Cardiac muscle cell (in vitro differentiated cells and primary cell): ENCODE measurements around the gene PRCC. TPM values are rescaled to one million over a fixed set of nuclear protein-coding genes. Genes with fewer than 3 reads are reported as not detected.

ENCODE experiments used
- DNase-seq, 2 donors: peaks; one replicate each; pipeline versions ENCODE4 v3.0.0 to v3.0.0-alpha.2; 2010 to 2017; ENCODE audit warnings: low read depth in 1 of 2, low spot score in 1 of 2
- H3K27ac ChIP-seq: fragments of 200-600 bp; sonication (generic); 2 replicates; pipeline ENCODE4 v1.5.1; 2016
- H3K27me3 ChIP-seq: fragments of 200-600 bp; sonication (generic); 2 replicates; pipeline ENCODE4 v1.6.0; 2016; ENCODE audit warnings: control low read depth
- H3K36me3 ChIP-seq: fragments of 200-600 bp; sonication (generic); 2 replicates; pipeline ENCODE4 v1.5.1; 2016; ENCODE audit warnings: control low read depth
- H3K4me1 ChIP-seq: fragments of 200-600 bp; sonication (generic); 2 replicates; pipeline ENCODE4 v1.8.1; 2017; ENCODE audit warnings: low read depth, mild to moderate bottlenecking, mixed run types
- H3K4me3 ChIP-seq: fragments of 200-600 bp; sonication (generic); 2 replicates; pipeline ENCODE4 v1.5.1; 2016; ENCODE audit warnings: mild to moderate bottlenecking
- H3K9me3 ChIP-seq: fragments of 200-600 bp; sonication (generic); 2 replicates; pipeline ENCODE4 v1.5.1; 2017; ENCODE audit warnings: low read depth, mild to moderate bottlenecking, control low read depth
- polyA plus RNA-seq: library from polyadenylated mRNA; unstranded; fragments of >200 nt; fragmentation: Nextera tagmentation; extraction: Ambion mirVana; gene quantifications from 2 replicates; pipeline ENCODE4 v1.2.1, GENCODE V29; 2016
- total RNA-seq: library from RNA; depleted of rRNA; stranded (reverse); fragments of >200 nt; gene quantifications from 2 replicates; pipeline ENCODE4 v1.2.3, GENCODE V29; 2016
- TF ChIP-seq, protein P1 (sequence below): IDR thresholded peaks from 2 replicates; pipeline ENCODE4 v1.5.1; 2012; ENCODE audit warnings: low read depth, mild to moderate bottlenecking, low read length

PRCC gene
- total and polyA plus RNA-seq, 2 experiments from 2014 or later, result 118 to 126 TPM

DNA sequence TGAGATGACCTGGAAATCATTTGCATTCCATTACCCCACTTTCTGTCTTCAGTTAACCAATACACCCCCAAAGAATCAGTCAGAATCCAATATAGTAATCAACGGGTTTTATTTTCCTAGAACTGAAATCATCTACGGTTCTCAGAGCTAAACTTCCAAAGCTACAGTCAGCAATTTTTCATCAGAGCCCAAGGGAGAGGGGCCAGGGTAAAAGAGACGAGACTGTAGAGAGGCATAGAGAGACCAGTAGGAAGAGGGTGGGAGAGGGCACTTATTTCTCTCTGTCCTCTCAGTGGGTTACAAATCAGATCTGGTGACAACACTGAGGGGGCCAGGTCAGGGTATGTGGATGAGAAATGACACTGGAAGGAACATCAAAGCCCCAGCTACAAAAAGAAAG is 25.3 kb upstream of the PRCC start:
- no peak for DNase-seq
- Histone ChIP-seq H3K4me1 (peaks cover 11% of the 10 kb centered on the region), H3K4me3 (no peak overlapping the region), H3K36me3 (peaks cover 5% of the 10 kb centered on the region), H3K27me3 (no peaks in the 10 kb centered on the region), H3K9me3 (no peaks in the 10 kb centered on the region), H3K27ac (peak overlapping the region; percentile 88)
- TF ChIP-seq, protein P1, sequence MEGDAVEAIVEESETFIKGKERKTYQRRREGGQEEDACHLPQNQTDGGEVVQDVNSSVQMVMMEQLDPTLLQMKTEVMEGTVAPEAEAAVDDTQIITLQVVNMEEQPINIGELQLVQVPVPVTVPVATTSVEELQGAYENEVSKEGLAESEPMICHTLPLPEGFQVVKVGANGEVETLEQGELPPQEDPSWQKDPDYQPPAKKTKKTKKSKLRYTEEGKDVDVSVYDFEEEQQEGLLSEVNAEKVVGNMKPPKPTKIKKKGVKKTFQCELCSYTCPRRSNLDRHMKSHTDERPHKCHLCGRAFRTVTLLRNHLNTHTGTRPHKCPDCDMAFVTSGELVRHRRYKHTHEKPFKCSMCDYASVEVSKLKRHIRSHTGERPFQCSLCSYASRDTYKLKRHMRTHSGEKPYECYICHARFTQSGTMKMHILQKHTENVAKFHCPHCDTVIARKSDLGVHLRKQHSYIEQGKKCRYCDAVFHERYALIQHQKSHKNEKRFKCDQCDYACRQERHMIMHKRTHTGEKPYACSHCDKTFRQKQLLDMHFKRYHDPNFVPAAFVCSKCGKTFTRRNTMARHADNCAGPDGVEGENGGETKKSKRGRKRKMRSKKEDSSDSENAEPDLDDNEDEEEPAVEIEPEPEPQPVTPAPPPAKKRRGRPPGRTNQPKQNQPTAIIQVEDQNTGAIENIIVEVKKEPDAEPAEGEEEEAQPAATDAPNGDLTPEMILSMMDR, result no peak

DNA sequence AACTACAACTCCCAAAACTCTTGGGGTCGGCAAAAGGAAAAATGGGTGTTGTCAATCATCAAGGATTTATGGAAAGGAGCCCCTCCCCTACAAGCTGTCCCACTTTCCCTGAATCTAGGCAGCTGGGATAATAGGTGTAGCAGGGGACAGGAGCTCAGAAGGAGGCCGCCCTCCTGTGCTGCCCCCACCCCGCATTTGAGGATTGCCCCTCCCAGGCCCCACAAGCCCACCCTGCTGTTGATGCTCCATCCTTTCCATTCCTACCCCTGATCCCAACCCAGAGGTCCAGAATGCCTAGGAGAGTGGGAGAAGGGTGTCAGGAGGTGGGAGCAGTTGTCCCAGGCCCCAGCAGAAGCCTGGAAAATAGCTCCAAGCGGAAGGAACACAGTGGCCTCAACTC is 24.5 kb upstream of the PRCC start:
- Histone ChIP-seq H3K4me1 (peaks cover 14% of the 10 kb centered on the region), H3K9me3 (no peaks in the 10 kb centered on the region), H3K36me3 (peaks cover 5% of the 10 kb centered on the region), H3K4me3 (no peak overlapping the region), H3K27me3 (no peaks in the 10 kb centered on the region), H3K27ac (peak overlapping the region; percentile 88)
- no peak for DNase-seq
- TF ChIP-seq, protein P1, result no peak

DNA sequence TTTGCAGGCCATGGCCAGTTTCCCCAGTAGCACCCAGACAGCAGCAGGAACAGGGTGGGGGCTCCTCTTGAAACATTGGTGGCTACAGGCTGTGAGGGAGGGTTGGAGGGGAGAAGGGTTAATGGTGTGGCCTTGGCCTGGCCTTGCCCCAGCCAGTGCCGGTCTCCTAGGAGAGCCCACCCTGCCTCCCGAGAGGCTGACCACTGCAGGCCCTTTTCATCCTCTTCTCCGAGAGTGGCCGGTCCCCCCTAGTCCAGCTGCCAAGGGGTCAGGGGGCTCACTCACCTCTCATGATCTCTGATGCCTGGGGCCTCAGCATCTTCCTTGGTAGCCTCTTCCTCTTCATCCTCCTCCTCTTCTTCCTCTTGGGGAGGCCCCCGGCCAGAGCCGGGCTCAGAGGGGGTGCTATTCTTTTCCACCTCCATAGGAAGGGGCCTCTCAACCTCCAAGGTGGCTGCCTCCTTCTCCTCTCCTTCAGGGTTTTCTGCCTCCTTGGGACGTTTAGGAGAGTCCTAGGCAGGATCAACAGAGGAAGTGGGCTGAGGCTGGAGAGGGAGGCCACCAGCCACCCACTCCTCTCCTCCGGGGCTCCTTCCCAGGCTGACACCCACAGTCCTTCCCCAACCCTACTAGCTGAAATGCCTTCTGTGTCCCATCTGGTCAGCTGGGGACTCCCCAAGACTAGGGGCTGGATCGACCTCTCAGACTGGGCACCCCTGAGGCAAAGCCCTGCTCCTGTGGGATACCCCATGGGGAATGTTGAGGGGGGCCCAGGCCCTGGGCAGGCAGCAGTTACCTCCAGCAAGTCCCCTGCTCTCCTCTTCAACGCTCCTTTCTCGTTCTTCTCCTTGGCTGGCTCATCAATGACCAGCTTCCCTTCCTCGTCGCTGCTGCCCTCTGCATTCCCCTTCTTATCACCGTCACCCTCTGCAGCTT is 23.7 kb upstream of the PRCC start:
- H3K4me3 ChIP-seq, result no peak overlapping the region
- peaks cover 23% of the 10 kb centered on the region for H3K4me1 ChIP-seq
- no peaks in the 10 kb centered on the region for H3K9me3 ChIP-seq
- H3K36me3 ChIP-seq, result peaks cover 5% of the 10 kb centered on the region
- no peaks in the 10 kb centered on the region for H3K27me3 ChIP-seq
- TF ChIP-seq, protein P1, result no peak
- no peak for DNase-seq
- peak overlapping the region; percentile 100 for H3K27ac ChIP-seq

DNA sequence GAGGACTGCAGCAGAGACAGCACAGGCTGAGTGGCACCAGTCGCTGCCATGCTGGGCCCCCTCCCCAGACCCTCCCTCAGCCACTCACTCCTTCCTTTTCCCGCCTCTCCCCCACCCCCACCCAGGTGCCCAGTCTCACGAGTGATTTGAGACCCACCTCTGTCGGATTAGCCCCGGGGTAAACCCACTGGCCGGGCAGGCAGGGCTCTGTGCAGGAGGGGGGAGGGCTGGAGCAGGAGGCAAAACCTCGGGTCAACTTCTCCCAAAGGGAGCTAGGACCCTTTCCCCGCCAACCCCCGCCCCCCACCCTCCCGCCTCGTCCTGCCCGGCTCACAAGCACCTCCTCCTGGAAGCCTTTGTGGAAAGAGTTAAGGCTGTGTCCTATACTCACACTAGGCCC is 23.0 kb upstream of the PRCC start:
- peaks cover 30% of the 10 kb centered on the region for H3K4me1 ChIP-seq
- H3K36me3 ChIP-seq, result peaks cover 5% of the 10 kb centered on the region
- no peaks in the 10 kb centered on the region for H3K27me3 ChIP-seq
- no peaks in the 10 kb centered on the region for H3K9me3 ChIP-seq
- TF ChIP-seq, protein P1, result no peak
- H3K4me3 ChIP-seq, result no peak overlapping the region
- H3K27ac ChIP-seq, result peak overlapping the region; percentile 100
- no peak for DNase-seq

DNA sequence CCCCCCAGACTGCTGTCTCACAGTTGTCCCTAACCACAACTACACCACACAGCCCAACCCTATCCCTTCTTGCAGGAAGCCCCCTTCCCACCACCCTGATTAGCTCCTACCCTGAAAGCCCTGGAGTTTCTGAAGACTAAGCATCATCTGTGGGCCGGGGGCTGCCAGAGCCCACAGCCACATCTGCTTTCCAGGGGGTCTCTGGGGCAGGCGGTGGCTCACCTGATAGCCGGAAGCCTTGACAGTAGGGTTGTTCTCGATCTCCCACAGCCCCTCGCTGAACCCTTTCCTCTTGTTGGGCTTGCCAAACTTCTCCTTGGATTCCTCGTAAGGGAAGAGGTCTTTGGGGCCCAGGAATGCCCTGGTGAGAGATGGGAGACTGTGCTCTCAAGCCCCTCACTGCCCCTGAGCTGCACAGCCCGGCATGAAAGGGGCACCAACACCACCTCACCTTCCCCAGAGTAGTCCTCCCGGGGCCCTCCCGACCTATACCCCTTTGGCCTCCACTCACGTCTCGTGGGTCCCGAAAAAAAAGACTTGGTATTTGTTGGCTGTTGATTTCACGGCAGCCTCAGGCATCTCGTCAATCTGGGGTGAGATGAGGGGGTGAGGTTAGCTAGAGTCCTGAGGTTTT is 22.4 kb upstream of the PRCC start:
- Histone ChIP-seq H3K9me3 (no peaks in the 10 kb centered on the region), H3K36me3 (peaks cover 5% of the 10 kb centered on the region), H3K27ac (peak overlapping the region; percentile 100), H3K4me3 (no peak overlapping the region), H3K4me1 (peaks cover 34% of the 10 kb centered on the region), H3K27me3 (no peaks in the 10 kb centered on the region)
- no peak for DNase-seq
- TF ChIP-seq, protein P1, result no peak
